Progenitor cell of endocrine pancreas (in vitro differentiated cells): Measurements from ENCODE around the gene POLN. TPM values are rescaled to one million over a fixed set of nuclear protein-coding genes. Genes with fewer than 3 reads are reported as not detected.

Source experiments
- DNase-seq: peaks from one replicate; pipeline ENCODE4 v3.0.0; 2021; ENCODE audit warnings: low spot score; ENCODE audit not compliant: unreplicated experiment
- H3K27ac Mint-ChIP-seq: 2 replicates; pipeline ENCODE4 v1.8.0; 2021; ENCODE audit warnings: mild to moderate bottlenecking, moderate library complexity, mixed read lengths
- H3K27me3 Mint-ChIP-seq: 2 replicates; pipeline ENCODE4 v1.8.0; 2021; ENCODE audit warnings: mixed read lengths
- H3K36me3 Mint-ChIP-seq: 2 replicates; pipeline ENCODE4 v1.8.0; 2022; ENCODE audit warnings: mixed read lengths; ENCODE audit not compliant: insufficient read depth
- H3K4me1 Mint-ChIP-seq: 2 replicates; pipeline ENCODE4 v1.8.0; 2021; ENCODE audit warnings: low read depth, mixed read lengths
- H3K4me3 Mint-ChIP-seq: 2 replicates; pipeline ENCODE4 v1.8.0; 2021; ENCODE audit warnings: low read depth, mild to moderate bottlenecking, moderate library complexity, mixed read lengths
- H3K9me3 Mint-ChIP-seq: 2 replicates; pipeline ENCODE4 v1.8.0; 2021; ENCODE audit warnings: low read depth, mixed read lengths
- CTCF ChIP-seq: fragments of 200-600 bp; sonication (generic); IDR thresholded peaks from one replicate; pipeline ENCODE4 v1.5.0; 2021; ENCODE audit warnings: antibody characterized with exemption, mild to moderate bottlenecking; ENCODE audit not compliant: unreplicated experiment
- total RNA-seq: library from RNA; stranded (reverse); gene quantifications from 2 replicates; pipeline ENCODE4 v1.2.1, GENCODE V29; 2021

Gene POLN
- total RNA-seq, 1 donor from 2014 or later: 5.9 TPM

- no peak overlapping the region for H3K4me3 Mint-ChIP-seq
- H3K9me3 Mint-ChIP-seq: no peaks in the 10 kb centered on the region
- no peaks in the 10 kb centered on the region for H3K36me3 Mint-ChIP-seq
- DNase-seq: no peak
- no peak for TF ChIP-seq CTCF
- H3K27me3 Mint-ChIP-seq: no peaks in the 10 kb centered on the region
- no peak overlapping the region for H3K27ac Mint-ChIP-seq
- H3K4me1 Mint-ChIP-seq: peaks cover 8% of the 10 kb centered on the region
These were observed 169.7 kb downstream of the POLN start for GRCh38 chr4:2071912-2072867.

- H3K4me3 Mint-ChIP-seq: no peak overlapping the region
- peak overlapping the region; percentile 62 for H3K27ac Mint-ChIP-seq
- DNase-seq: no peak
- H3K36me3 Mint-ChIP-seq: no peaks in the 10 kb centered on the region
- H3K27me3 Mint-ChIP-seq: no peaks in the 10 kb centered on the region
- H3K4me1 Mint-ChIP-seq: peaks cover 8% of the 10 kb centered on the region
- no peak for TF ChIP-seq CTCF
- no peaks in the 10 kb centered on the region for H3K9me3 Mint-ChIP-seq
These were observed 170.5 kb downstream of the POLN start for GRCh38 chr4:2071252-2071911.

- H3K4me3 Mint-ChIP-seq: no peak overlapping the region
- H3K36me3 Mint-ChIP-seq: no peaks in the 10 kb centered on the region
- no peaks in the 10 kb centered on the region for H3K27me3 Mint-ChIP-seq
- TF ChIP-seq CTCF: no peak
- DNase-seq: no peak
- H3K9me3 Mint-ChIP-seq: no peaks in the 10 kb centered on the region
- peaks cover 8% of the 10 kb centered on the region for H3K4me1 Mint-ChIP-seq
- H3K27ac Mint-ChIP-seq: peak overlapping the region; percentile 62
These were observed 171.3 kb downstream of the POLN start for GRCh38 chr4:2070421-2071251.

GRCh38 chr4:2069986-2070385 is 171.9 kb downstream of the POLN start:
- no peak overlapping the region for H3K4me3 Mint-ChIP-seq
- no peaks in the 10 kb centered on the region for H3K27me3 Mint-ChIP-seq
- DNase-seq: no peak
- H3K36me3 Mint-ChIP-seq: no peaks in the 10 kb centered on the region
- TF ChIP-seq CTCF: no peak
- no peak overlapping the region for H3K27ac Mint-ChIP-seq
- no peaks in the 10 kb centered on the region for H3K9me3 Mint-ChIP-seq
- peaks cover 8% of the 10 kb centered on the region for H3K4me1 Mint-ChIP-seq
